ENCODE measurements around the gene PROX2.

The PROX2 gene

GRCh38 chr14:74836251-74836960, 39.5 kb downstream of the PROX2 start:
- TF ChIP-seq POLR2A (IDR thresholded peaks at IDR 0.05; ENCODE audit: low read depth, low read length) (no peak), TAF1 (IDR thresholded peaks at IDR 0.05; ENCODE audit: borderline replicate concordance, low read depth, low read length) (no peak), POLR2AphosphoS5 (IDR thresholded peaks at IDR 0.05; ENCODE audit: low read depth, low read length) (no peak)
- DNase-seq (ENCODE audit: insufficient read length) (no peak), FAIRE-seq (peak; percentile 88)

DNA sequence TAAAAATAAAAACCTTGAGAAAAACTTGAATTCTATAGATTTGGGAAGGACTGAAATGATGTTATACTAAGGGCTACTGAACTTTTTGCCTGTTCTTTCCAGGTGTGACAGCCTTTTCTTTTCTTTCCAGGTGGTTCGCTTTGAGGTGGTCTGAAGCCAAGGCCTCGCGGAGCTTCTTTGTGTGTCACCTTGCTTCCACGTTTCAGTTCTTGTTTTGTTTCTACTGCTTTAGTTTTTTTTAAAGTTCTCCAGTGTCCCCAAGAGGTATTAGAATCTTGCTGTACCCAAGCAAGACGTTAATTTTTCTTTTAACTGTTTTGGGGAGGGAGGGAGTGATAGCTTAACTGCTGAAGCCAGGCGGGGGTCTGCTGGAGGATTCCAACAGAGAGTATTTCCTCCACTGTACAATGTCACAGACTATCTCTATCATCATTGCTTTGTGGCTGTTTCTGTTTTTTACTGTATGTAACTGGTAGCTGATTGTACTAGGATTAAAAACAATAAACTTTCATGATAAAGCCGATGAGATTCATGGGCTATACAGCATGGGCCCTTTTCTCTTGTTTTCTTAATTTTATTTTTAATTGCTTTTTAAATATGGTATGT, 40.2 kb downstream of the PROX2 start:
- no peak for DNase-seq (ENCODE audit: insufficient read length)
- FAIRE-seq = peak; percentile 63
- TF ChIP-seq TAF1 (IDR thresholded peaks at IDR 0.05; ENCODE audit: borderline replicate concordance, low read depth, low read length) (no peak), POLR2A (IDR thresholded peaks at IDR 0.05; ENCODE audit: low read depth, low read length) (no peak), POLR2AphosphoS5 (IDR thresholded peaks at IDR 0.05; ENCODE audit: low read depth, low read length) (no peak)

GRCh38 chr14:74834692-74835392, 41.1 kb downstream of the PROX2 start:
- DNase-seq (ENCODE audit: insufficient read length) (no peak), FAIRE-seq (peak; percentile 76)
- TF ChIP-seq TAF1 (IDR thresholded peaks at IDR 0.05; ENCODE audit: borderline replicate concordance, low read depth, low read length) = no peak
- no peak for TF ChIP-seq POLR2A (IDR thresholded peaks at IDR 0.05; ENCODE audit: low read depth, low read length)
- no peak for TF ChIP-seq POLR2AphosphoS5 (IDR thresholded peaks at IDR 0.05; ENCODE audit: low read depth, low read length)

DNA sequence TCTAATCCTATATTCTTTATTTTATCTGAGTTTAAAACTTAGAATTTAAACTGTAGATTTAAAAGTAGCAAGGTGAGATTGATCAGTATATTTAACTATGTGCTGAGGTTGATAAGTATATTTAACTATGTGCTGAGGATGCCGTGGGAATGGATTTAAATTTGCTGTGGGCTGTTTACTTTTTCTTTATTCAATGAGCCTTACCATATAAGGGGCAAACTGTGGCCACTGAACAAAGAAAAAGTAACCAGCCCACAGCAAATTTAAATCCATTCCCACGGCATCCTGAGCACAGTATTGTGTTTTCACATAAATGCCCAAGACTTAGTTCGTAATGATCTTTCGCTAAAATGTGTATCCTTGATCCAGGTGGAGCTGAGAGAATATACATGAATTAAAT, 43.1 kb downstream of the PROX2 start:
- FAIRE-seq = no peak
- TF ChIP-seq POLR2A (IDR thresholded peaks at IDR 0.05; ENCODE audit: low read depth, low read length) (no peak), TAF1 (IDR thresholded peaks at IDR 0.05; ENCODE audit: borderline replicate concordance, low read depth, low read length) (no peak), POLR2AphosphoS5 (IDR thresholded peaks at IDR 0.05; ENCODE audit: low read depth, low read length) (no peak)

DNA sequence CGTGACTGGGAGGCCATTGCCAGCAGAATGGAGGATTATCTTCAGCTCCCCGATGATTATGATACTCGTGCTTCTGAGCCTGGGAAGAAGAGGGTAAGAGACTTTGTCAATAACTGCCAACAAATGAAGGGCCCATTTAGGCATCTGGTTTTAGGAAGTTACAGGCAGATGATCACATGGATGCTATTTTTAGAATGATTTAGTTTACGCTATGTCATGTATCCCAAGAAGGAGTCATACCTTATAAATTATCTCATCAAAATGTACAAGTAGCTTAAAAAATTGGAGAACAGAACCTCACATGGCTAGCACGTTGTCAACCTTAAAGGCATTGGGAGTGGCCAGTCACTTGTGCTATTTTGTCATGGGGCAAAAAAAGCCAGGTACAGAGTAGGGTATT, 46.7 kb downstream of the PROX2 start:
- no peak for FAIRE-seq
- DNase-seq (ENCODE audit: insufficient read length) = no peak
- TF ChIP-seq POLR2A (IDR thresholded peaks at IDR 0.05; ENCODE audit: low read depth, low read length) = no peak
- TF ChIP-seq TAF1 (IDR thresholded peaks at IDR 0.05; ENCODE audit: borderline replicate concordance, low read depth, low read length) = no peak
- no peak for TF ChIP-seq POLR2AphosphoS5 (IDR thresholded peaks at IDR 0.05; ENCODE audit: low read depth, low read length)

More for the DNA sequence above, 43.1 kb downstream of the PROX2 start:
- no peak for DNase-seq (ENCODE audit: insufficient read length)

GRCh38 chr14:74826574-74826973, 49.4 kb downstream of the PROX2 start:
- DNase-seq (ENCODE audit: insufficient read length) (no peak), FAIRE-seq (peak; percentile 5)
- TF ChIP-seq TAF1 (IDR thresholded peaks at IDR 0.05; ENCODE audit: borderline replicate concordance, low read depth, low read length) (no peak), POLR2A (IDR thresholded peaks at IDR 0.05; ENCODE audit: low read depth, low read length) (no peak), POLR2AphosphoS5 (IDR thresholded peaks at IDR 0.05; ENCODE audit: low read depth, low read length) (no peak)
